Putamen (tissue), 1 donor: ENCODE measurements around the gene PRKACB.
"Not testable (repeated sequence)": the region's sequence is repeated elsewhere in the genome, so short reads cannot be mapped to it uniquely, and the experiment has no call there.

ENCODE experiments used
- DNase-seq: peaks from one replicate; pipeline ENCODE4 v3.0.0-alpha.2; 2016; ENCODE audit warnings: low spot score

PRKACB gene

DNA sequence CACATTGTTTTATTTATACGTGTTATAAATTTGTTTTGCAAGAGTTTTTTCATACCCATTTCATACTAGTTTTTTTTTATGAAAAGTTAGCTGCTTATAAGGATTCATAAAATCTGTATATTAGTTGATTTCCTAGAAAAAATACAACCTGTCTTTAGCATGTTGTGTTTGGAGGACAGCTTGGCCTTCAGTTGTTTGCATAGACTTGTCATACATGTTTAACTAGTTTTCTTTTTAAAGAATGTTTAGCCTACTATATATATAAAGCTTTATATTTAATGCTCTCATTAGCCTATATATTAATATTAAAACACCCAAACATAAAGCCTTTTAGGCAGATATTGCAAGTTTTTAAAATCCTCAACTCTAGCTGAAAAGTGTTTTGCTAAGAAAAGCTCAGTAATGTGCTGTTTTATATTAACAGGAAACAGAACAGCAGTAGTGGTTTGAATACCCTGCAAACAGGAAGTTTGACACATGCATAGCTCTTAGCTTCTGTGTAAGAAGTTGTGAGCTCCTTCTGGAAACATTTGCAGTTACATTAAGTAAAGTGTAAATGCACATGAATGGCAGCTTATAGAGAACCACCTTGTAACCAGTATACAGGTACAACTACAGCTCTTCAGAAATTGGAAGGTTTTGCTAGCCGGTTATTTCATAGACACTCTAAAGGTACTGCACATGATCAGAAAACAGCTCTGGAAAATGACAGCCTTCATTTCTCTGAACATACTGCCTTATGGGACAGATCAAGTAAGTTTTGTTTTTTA, at the start of gene PRKACB:
PRKACB (plus strand) TSS at position 476 of the 770 bp plus-strand sequence; CDS start at position 567, 91 bp downstream.
- no peak for DNase-seq

GRCh38 chr1:84095308-84095707, 48.8 kb upstream of the PRKACB start:
- no peak for DNase-seq

GRCh38 chr1:84096176-84096575, 47.9 kb upstream of the PRKACB start:
- no peak for DNase-seq

GRCh38 chr1:84101204-84101603, 42.9 kb upstream of the PRKACB start:
- no peak for DNase-seq

- peak; percentile 56 for DNase-seq
These were observed 40.7 kb upstream of the PRKACB start for GRCh38 chr1:84103197-84103992.

DNA sequence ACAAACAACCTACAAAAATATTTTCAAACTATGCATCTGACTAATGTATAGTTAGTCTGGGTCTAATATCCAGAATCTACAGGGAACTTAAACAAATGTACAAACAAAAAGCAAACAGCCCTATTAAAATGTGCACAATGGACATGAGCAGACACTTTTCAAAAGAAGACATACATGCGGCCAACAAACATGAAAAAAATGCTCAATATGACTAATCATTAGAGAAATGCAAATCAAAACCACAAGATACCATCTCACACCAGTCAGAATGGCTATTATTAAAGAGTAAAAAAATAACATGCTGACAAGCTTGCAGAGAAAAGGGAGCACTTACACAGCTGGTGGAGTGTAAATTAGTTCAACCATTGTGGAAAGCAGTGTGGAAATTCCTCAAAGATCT, 36.5 kb upstream of the PRKACB start:
- DNase-seq = not testable (repeated sequence)

DNA sequence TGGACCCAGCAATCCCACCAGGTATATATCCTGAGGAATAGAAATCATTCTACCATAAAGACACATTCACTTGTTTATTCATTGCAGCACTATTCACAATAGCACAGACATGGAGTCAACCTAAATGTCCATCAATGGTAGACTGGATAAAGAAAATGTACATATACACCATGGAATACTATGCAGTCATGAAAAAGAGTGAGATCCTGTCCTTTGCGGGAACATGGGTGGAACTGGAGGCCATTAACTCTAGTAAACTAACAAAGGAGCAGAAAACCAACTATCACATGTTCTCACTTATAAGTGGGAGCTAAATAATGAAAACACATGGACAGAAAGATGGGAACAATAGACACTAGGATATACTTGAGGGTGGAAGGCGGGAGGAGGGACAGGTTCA, 36.1 kb upstream of the PRKACB start:
- no peak for DNase-seq

- no peak for DNase-seq
These were observed 35.0 kb upstream of the PRKACB start for GRCh38 chr1:84108900-84109578.

DNA sequence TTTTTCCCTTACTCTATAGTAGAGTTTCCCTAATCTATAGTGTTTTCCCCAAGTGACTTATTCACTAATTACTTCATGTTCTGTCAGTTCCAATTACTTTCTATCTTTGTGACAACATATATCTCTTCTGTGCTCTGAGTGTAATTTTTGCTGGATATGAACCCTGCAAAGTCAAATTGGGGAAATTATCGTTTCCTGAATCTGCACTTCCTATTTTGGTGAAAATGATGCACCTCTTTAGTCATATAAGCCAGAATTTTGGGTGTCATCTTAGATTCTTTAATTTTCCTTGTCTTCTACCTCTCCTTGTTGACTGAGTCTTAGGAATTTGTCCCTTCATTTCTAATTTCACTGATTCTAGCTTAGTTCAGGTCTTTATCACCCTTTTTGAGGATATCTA, 33.4 kb upstream of the PRKACB start:
- no peak for DNase-seq

DNA sequence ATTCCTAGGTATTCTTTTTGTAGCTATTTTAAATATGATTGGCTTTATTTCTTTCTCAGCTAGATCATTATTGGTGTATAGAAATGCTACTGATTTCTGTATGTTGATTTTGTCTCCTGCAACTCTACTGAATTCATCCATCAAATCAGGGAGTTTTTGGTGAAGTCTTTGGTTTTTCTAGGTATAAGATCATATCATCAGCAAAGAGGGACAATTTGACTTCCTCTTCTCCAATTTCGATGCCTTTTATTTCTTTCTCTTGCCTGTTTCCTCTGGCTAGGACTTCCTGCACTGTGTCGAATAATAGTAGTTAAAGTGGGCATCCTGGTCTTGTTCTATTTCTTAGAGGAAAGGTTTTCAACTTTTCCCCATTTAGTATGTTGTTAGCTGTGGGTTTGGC, 27.5 kb upstream of the PRKACB start:
- no peak for DNase-seq

DNA sequence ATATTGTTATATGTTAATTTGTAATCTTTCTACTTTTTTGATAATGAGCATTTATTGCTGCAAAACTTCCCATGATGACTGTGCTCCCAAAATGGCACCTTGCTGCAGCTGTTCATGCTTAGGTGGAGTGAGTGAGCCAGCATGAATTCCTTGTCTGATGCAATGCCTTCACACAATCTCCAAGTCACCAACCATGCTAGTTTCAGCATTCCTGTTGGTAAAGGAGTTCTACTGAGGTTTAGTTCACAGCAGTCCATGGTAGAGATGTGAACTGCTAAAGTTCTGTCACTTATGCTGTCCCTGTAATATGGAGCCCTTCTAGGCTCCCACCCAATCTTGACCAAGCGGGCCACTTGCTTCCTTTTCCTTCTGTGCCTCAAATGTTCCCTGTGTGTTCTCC, 26.2 kb upstream of the PRKACB start:
- no peak for DNase-seq

DNA sequence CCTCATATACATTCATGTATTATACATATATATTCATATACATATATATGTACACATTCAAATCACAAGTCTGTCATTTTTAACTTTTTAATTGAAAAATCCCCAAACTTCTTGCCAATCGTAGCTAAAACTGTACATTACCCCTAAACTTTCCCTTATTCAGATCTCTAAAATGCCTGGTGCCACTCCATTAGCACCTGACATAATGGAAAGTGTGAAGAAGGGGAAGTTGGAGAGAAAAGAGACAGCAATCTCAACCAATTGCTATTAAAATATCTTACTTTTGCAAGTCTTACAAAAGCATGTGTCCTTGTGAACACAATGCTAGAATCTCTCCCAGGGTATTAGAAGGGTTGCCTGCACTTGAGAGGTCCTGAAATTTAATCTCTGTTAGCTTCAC, 22.7 kb upstream of the PRKACB start:
- no peak for DNase-seq

DNA sequence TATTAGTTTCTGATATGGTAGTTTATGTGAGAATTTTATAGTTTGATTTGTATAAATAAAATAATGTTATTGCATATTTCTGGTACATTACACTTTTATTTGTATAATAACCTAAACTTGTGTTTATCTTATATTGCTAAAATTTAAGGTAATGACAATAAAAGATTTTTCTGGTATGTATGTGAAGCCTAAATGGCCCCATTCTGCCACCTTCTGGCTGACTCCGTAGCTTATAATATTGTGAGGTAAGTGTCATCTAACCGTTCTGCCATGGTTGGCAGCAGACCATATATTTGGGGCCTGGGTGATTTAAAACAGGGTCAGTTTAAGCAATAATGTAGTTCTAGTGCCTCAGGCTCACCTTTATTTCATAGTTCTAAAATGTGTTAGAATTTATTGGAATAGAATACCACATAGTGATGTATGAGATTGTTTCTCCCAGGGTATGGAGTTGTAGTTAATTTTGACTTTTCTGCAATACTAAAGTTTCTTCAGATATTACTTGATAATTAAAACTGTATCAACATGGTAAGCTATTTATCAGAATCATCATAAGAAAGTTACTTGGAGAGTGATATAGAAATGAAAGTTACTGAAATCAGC, 21.2 kb upstream of the PRKACB start:
- DNase-seq = peak; percentile 67

DNA sequence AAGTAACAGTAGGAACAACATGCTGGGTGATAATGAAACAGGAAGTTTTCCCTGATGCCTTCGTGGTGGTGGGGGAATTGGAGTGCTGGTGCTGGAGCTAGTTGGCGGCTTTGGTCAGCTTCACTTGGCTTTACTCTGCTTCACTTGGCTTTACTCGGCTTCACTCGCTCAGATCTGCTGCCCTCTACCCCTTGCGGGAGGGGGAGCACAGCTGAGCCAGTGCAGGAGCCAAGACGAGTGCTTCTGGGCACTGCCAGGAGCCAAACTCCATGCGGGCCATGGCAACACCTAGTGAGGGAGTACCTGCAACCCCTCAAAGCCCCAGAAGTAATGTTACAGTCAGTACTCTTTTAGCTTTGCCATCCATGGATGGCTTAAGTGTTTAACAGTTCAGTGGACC, 10.6 kb upstream of the PRKACB start:
- no peak for DNase-seq

DNA sequence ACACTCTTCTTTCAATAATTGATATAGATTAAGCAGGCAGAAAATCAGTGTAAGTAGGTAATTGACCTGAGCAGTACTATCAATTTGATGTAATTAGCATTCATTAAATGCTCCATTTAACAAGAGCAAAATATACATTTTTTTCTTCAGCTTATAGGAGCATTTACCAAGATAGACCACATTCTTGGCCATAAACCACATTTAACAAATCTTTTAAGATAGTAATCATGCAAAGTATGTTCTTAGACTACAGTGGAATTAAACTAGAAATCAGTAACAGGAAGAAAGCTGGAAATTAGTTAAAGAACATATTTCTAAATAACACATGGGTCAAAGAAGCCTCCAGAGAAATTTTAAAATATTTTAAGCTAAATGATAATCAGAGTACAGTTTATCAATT, 8.7 kb upstream of the PRKACB start:
- DNase-seq = no peak

- no peak for DNase-seq
These were observed 2.7 kb upstream of the PRKACB start for GRCh38 chr1:84141182-84142003.

- no peak for DNase-seq
These were observed 997 bp downstream of the PRKACB start for GRCh38 chr1:84145068-84145467.

- no peak for DNase-seq
These were observed 2.5 kb downstream of the PRKACB start for GRCh38 chr1:84146411-84147032.

DNA sequence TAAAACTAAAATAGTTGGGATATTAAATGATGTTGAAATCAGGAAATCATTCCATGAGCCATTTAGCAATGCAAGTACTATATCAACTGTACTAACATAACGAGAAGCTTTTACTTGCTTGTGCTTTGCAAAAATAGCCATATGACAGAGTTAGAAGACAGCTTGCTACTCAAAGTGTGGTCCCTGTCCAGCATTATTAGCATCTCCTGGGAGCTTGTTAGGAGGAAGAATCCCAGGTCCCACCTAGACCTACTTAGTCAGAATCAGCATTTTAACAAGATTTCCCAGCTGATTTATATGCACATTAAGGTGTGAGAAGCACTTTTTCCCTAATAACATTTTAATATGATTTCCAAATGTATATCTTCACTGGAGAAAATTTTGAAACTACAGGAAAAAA, 4.7 kb downstream of the PRKACB start:
- DNase-seq = no peak

DNA sequence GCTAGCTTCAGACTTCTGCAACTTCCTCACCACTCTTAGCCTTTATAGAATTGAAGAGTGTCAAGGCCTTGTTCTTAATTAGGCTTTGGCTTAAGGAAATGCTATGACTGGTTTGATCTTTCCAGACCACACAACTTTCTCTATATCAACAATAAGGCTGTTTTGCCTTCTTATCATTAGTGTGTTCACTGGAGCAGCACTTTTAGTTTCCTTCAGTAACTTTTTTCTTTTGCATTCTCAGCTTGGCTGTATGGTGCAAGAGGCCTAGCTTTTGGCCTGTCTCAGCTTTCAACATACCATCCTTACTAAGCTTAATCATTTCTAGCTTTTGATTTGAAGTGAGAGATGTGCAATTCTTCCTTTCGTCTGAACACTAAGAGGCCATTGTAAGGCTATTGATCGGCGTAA, 8.6 kb downstream of the PRKACB start:
- DNase-seq = no peak

DNA sequence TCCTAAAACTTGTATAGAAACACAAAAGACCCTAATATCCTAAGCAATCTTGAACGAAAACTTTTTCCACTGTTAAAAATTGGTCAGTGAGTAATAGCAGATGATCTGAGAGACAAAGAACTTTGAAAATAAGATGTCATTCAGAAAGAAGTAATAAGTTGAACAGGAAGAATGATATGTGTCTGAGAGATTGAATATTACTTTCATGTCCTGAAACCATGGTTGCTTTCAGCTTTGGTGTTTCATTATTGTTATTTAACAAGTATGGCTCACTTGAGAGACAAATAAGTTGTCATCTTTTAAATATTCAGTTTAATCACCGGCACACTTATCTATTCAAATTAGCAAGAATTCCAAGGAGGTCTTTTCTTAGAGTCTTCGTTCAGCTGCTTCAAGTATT, 11.4 kb downstream of the PRKACB start:
- DNase-seq = no peak
